ENCODE measurements around the gene SPINK9.

The SPINK9 gene

DNA sequence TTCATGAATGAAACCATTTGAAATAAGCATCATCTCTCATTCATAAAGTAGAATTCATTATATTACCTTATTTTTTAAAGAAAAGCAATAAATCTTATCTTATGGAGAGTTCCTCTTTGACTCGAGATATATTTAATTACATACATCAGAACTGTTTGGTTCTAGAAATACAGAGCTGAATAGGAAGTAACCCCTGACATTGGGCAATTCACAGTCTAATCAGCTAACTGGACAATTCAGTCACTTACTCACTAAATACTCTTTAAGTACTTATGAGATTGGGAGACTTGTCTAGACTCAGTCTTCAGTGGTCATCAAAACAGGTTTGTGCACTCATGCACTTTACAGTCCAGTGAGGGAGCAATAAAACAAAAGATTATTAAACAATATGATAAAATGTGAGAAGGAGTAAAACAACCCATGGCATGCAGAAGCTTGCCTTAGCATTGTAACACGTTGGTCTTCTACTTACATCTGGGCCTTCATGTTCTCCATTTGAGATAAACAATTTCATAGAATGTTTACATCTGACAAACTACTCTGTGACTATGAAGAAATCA, 36.9 kb downstream of the SPINK9 start:
- peak; percentile 38 to 60 (median 59) for DNase-seq

GRCh38 chr5:148372893-148373292, 37.5 kb downstream of the SPINK9 start:
- DNase-seq = no peak

DNA sequence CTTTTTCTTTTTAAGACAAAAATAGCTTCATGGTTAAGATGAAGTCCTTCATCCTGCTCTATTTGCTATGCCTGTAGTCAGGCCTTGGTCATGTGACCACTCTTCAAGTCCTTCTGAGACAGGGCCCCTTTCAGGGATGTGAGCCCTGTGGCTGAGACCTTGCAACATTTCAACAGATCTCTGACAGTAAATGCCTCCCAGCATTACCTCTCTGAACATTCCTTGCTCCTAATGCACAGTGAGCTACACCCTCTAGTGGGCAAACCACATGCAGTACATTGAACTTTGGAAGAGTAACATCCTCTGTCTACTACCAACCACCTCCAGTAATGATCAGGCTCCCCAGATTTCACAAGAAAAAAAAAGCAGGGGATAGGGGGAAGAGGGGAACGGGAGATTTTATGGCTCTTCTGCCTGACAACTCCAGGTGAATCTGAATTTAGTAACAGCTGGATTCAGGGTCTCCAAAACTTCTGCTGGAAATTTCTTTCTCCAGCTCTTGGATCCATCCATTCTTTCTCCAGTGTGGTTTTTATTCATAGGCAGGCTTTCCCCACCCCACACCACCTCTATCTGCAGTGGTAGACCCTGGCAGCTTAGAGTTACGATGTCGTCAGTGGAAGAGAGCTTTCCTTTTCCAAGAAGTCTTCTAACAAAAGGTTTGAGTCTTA, 39.5 kb downstream of the SPINK9 start:
- DNase-seq = peak; percentile 63 to 75 (median 65)

DNA sequence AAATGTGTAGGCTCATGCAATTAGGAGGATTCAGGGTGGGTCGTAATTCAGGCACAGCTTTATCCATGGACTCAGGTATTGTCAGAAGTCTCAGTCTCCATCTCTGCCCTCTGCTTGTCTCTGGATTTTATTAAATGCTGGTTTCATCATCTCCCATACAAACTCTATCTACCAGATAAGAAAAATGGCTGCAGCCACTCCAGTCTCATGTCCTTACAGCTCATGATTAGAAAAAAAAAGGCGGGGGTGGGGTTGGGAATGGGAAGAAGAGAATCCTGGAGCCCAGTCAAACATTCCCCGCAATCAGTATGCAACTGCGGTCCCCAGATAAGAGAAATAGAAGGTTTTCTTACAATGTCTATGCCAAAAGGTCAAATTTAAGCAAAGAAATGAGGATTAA, 40.8 kb downstream of the SPINK9 start:
- no peak for DNase-seq

DNA sequence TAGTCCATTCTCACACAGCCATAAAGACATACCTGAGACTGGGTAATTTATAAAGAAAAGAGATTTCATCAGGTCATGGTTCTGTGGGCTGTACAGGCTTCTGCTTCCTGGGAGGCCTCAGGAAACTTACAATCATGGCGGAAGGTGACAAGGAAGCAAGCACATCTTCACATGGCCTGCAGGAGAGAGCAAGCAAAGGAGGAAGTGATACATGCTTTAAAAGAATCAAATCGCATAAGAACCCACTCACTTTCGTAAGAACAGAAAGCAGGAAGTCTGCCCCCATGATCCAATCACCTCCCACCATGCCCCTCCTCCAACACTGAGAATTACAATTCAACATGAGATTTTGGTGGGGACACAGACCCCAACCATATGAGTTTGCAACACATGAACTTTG, 43.3 kb downstream of the SPINK9 start:
- no peak for DNase-seq

DNA sequence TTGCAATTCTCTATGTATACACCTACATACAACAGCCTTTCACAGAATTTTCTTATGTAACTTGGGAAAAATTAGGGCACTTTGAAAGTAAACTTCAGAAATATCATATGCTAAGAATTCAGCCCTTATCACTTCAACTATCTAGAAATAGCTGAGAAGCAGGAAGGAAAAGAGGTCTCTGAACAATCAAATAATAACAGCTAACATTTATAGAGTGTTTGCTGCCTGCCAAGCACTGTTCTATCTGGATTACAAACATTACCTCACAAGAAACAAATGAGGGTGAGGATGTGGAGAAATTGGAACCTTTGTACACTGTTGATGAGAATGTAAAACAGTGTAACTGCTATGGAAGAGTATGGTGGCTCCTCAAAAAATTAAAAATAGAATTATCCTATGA, 44.0 kb downstream of the SPINK9 start:
- DNase-seq = no peak

DNA sequence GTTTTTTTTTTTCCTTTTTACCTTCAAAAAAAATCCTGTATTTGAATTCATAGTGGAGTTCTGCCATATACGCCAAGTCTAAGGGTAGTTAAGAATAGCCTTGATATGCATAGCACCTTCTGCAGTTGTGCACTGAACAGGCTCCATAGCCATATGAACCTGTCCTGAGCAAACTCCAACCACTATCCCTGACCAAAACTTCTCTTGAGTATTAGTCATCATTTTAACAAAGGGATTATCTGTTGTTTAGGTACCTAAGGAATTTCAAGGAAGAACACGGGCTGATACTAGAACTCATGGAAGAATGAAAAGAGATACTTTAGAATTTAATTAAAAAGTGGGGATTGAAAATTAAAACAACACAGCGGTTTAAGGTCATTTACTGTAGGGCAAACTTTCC, 46.5 kb downstream of the SPINK9 start:
- no peak for DNase-seq

- no peak for DNase-seq
Observed at GRCh38 chr5:148382961-148383360, 47.6 kb downstream of the SPINK9 start.

DNA sequence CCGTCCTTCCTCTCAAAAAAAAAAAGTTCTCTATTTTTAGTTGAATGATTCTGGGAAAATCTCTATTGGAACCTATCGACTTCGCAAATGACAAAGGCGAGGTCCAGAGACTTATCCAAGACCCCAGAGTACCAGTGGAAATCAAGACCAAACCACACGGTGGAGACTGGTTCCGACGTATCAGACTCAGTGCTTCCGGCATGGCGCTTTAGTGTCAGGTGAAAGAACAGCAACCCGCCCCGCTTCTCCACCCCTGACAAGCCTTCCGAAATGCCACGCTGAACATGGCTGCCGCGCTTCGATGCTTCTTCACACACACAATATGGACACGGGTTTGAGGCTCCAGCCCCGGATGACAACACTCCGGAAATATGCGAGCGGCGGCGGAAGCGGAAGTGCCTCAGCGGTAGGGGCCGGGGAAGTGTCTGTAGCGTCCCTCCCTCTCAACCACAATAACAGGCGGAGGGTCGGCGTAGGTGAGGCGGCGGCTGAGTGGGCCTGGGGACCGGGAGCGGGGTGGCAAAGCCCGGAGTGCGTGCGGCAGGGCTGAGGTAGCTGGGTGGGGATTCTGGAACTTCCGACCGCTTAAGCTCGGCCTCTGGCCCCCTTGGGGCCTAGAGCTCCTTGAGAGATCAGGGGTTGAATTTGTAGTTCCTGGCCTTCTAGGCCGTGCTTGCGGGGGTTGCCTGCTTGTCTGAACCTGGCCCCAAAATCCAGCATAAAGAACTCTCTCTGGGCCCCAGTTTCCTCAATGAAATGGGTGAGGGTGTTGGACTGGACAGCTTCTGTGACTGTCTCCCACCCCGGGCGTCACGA, 48.4 kb downstream of the SPINK9 start, which contains the start of gene FBXO38:
TSS of gene FBXO38 (plus strand) at position 395 of the 816 bp plus-strand sequence. CDS start 10,819 bp downstream, outside the sequence.
- peak; percentile 96 to 98 (median 97) for DNase-seq

DNA sequence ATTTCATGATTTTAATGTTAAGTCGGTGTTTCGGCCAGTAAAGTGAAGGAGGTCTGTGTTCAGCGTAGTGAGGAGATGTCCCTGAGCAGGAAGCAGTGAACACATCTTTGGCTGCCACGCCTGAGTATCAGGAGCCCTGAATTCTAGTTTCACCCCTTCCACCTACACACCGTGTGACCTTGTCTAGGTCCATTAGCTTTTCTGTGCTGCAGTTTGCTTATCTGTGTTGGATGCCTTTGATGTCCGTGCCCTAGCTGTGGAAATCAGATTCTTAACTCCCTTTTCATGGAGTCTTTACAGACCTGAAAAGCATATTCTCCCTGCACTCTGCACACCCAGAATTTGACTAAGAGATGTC, 49.0 kb downstream of the SPINK9 start:
- peak in 2 of 3 donors; percentile 32 to 41 for DNase-seq

DNA sequence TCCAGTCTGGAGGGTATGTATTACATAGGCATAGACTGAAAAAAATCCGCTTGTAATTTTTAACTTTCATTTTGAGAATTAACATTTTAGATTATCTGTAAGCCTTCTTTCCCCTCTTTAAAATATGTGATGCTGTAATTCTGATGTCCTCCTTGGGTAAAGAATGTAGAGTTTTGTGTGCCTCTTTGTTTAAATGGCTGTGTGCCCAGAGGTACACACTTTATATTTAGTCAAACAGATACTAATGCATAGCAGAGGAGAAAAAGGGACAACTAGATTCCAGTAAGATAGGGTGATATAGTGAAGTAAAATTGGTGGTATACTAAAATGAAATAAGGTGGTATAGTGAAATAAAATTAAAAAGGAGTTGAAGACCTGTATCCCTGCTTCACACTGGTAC, 49.7 kb downstream of the SPINK9 start:
- DNase-seq = no peak

DNA sequence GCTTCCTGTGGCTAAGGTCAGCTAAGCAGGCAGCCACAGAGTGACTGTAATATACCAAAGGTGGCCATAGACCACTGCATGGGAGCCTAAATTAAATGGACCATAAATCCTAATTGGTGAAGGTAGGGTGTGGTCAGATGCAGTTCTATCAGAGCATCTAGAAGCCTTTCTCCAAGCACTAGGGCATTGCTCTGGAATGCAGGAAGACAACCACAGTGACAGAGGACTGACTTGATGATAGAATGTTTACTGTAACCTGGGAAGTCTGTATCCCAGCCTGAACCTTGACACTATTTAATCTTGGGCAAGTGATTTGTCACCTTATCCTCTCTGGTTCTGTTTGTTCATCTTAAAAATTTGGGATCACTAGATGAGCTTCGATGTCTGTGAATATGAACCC, 50.7 kb downstream of the SPINK9 start:
- no peak for DNase-seq

DNA sequence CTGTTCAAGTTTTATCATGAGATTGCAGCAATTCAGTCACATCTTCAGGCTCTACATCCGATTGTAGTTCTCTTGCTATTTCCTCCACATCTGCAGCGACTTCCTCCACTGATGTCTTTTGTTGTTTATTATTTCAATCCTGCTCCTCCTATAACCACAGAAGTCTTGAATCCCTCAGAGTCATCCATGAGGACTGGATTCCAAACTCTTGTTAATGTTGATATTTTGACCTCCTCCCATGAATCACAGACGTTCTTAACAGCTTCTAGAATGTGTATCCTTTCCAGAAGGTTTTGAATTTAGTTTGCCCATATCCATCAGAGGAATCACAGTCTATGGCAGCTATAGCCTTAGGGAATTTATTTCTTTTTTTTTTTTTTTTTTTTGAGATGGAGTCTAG, 52.0 kb downstream of the SPINK9 start:
- no peak for DNase-seq

DNA sequence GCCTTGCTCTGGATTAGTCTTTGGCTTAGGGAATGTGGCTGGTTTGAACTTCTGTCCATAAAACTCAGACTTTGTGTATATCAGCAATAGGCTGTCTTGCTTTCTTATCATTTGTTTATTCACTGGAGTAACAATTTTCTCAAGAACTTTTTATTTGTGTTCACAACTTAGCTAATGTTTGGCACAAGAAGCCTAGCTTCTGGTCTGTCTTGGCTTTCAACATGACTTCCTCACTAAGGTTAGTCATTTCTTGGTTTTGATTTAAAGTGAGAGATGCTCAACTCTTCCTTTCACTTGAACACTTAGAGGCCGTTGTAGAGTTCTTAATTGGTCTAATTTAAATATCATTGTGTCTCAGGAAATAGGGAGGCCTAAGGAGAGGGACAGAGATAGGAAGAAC, 53.3 kb downstream of the SPINK9 start:
- no peak for DNase-seq
